ENCODE results near the gene COL6A3. TPM values are rescaled to one million over a fixed set of nuclear protein-coding genes. Genes with fewer than 3 reads are reported as not detected.
"Not testable (repeated sequence)": the region's sequence is repeated elsewhere in the genome, so short reads cannot be mapped to it uniquely, and the experiment has no call there.

Gene COL6A3
- total RNA-seq, 1 donor from 2014 or later, result 0.52 TPM

DNA sequence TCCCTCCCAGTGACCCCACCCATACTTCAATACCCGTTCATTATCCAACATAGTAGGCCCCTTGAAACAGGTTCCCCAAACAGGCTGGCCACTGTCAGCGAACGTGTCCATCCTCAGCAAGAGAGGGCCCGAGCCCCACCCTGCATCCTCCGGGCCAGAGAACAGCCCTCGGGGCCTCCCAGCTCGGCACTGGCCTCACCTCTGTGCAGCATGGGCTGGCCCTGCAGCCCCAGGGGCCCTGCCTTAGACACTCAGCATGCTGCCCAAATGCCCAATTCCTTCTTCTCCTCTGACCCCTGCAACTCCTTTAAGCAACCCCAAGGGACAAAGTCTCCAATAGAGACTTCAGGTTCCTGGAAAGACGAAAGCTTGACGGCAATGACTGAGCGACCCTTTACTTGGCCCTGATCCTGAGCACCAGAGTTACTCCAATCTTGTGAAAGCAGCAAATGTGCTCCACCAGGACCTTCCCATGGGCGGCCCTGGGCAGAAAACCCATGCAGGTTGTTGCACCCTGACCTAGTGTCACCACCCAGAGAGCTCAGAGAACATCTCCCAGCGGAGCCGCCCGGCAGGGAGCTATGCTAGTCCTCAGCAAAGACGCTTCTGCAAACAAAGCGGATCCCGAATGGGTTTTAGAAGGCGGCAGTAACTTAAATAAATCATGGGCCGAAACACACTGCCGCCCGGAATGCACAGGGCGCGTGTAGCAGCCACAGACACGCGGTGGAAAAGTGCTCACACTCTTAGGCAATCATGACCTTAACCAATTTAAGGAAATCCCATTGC lies 782 bp downstream of the COL6A3 start:
- intact Hi-C loops (cut with micrococcal nuclease), result no loop called here

DNA sequence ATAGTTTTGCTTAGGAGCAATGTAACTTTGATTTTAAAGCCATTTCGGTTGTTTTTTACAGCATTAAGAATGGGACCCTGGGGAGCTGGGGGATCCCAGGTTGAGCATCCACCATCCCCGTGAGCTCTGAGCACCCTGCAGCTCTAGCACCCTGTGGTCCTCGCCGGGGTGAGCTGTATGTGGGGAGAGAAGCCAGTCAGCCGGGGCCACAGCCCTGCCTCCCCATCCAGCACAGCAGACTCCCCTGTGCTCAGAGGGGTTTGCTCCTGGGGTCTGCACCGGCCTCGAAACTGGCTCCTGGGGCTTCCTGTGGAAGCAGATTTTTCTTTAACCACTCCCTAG lies 1.3 kb downstream of the COL6A3 start:
- intact Hi-C loops (cut with micrococcal nuclease), result no loop called here

DNA sequence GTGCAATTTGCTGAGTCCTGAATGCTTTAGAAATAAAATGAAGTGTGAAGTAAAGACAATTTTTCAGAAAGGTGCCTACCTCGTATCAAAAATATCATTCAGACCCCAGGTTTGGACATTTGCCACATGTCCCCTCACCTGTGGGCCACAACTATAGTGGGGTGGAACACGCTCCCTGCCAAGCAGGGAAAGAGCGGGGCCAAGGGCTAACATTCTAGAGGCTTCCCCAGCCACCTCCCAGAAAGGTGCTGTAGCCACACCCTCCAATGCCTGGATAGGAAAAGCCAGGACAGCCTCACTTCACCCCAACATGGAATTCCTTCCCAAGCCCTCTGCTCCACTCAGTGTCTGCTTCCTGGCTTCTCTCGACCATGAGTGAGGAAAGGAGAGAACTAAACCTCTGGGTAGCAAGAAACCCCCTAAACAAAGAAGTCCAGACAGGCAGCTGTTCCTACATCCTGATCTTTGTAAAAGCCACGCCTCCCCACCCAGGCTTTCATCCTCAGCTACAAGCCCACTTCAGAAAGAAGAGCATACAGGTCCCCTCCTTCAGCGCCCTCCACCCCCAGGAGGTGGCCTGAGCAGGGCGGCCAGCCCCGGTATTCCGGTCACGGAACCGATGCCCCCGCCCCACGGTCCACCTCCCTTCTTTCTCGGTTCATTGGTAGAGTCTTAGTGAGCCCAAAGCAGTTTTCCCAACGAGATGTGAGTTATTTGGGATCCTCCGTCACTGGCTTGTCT lies 2.1 kb downstream of the COL6A3 start:
- intact Hi-C loops (cut with micrococcal nuclease), result no loop called here

DNA sequence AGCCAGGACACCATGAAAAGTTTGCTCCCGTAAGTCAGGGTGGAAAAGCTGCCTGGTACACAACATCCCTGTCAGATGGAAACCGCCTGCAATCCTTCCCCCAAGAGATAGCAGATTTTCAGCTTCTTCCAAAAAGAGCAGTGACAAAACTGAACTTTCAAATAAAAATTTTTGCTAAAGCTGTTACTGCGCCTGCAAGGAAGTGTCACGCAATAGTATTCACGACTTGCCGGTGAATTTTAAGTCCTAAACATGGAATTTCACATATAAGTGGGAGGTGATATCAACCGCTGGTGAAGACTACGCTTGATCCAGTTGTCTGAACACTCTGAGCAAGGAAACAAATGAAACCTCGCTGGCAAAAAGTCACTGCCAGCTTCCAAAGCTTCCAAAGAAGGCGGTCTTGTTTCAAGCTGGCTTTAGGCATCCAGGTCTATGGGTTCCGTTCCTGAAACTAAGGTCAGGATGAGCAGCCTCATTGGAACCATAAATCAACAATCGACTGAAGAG lies 2.8 kb downstream of the COL6A3 start:
- intact Hi-C loops (cut with micrococcal nuclease), result no loop called here

GRCh38 chr2:237409263-237409662 lies 4.7 kb downstream of the COL6A3 start:
- intact Hi-C loops (cut with micrococcal nuclease), result not testable (repeated sequence)

DNA sequence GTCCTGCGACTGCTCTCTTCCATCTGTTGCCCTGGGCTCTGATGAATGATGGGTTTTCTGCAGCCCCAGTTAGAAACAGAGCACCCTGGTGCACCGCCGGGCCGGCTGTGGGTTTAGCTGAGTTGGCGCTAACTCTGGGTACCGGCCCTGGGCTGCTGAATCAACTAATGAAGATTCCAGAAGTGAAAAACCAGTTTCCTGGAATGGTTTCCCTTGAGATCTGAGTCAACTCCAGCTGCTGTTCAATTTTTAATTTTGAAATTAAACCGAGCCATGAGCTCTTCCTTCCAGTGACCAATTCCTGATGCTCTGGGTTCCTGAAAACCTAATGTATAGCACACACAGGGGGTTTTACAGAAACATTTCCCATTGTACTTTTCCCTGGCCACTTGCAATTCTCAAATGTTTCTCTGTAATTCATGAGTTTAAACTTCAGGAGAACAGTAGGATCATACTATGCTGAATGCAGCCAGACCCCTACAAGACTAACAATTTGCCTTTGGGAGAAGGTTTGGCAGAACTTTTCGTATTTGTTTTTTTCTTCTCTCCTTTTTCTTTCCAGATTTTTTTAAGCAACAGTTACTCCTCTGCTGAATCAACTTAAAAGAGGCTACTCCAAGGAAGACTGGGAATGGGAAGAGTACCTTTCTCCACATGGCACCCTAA lies 5.5 kb downstream of the COL6A3 start:
- intact Hi-C loops (cut with micrococcal nuclease), result no loop called here

DNA sequence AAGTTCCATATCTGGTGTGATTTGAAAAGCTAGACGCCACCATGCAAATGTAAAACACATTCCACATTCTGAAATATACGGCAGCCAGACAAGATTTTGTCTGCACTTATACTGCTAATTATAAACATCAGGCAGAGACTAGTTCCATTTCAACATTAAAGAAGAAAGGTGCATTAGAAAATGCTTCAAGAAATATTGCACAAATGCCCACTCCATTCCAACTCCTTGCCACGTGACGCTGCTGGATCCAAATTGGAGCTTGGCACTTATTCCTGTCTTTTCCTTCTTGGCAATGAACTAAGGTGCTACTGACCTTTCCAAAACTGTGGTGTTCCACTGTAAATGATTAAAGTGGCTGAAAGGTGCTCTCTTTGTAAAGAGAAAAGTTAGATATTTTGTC lies 6.3 kb downstream of the COL6A3 start:
- intact Hi-C loops (cut with micrococcal nuclease), result no loop called here

DNA sequence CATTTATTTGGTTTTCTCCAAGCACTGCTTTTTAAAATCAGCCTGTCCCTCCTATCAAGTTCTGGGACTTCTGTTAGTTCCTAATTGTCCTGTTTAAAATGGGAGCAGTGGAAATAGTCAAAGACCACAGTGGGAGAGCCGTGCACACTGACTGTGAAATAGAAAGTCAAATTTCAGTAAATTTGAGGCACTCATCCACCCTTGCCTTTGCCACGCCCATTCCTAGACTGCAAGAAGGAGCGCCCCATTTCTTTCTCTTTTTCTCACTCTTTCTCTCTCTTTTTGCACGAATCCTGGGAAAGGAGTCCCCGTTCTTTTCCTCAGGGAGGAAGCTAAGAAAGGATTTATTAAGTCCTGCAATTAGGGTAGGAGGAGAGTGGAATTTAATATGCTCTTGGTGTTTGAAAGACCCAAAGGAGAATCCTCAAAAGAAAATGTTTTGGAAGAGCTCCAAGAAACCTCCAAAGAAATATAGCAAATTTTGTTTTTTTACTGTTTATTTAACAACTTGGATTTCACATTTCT lies 7.5 kb downstream of the COL6A3 start:
- intact Hi-C loops (cut with micrococcal nuclease), result no loop called here

- intact Hi-C loops (cut with micrococcal nuclease), result no loop called here
Measured at GRCh38 chr2:237405605-237406004, 8.4 kb downstream of the COL6A3 start.

DNA sequence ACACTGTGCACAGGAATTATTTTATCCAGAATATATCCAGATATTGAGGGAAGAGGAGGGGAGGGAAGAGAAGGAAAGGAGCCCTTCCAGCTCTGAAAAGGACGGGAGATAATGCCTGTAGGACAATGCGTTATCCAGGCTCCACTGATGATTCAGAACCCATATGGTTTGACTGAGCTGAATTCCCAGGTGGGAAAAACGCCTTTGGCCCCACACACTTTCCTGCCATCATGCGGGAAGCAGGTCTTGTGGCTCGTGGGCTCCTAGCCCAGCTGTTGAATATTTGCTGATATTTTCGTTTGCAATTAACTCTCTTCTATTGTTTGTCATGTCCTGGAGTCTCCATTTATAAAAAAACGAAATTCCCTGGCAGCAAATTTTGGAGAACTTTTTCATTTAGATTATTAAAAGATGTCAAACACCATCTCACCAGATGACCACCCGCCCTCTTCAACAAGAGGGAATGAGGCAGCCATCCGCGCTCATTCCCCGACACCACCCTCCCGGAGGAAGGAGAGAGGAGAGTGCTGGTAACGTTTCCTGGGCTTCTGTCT lies 8.9 kb downstream of the COL6A3 start:
- intact Hi-C loops (cut with micrococcal nuclease), result no loop called here

DNA sequence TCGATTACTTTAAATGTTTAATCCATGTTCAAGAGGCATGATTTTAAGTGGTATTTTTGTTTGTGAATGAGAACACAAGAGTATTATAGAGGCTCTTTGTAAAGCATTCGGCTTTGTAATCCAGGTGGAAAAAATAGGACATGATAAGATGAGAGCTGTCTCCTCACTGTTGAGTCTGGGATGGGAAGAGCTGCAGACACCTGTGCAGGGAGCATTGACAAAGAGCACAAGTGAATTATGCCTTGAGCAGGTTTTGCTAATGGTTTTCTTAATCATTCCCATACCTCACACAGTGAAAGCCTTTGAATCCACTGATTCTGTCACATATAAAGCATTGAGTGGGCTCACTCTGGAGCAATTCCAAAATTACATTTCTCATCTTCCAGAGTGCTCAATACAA lies 9.6 kb downstream of the COL6A3 start:
- intact Hi-C loops (cut with micrococcal nuclease), result no loop called here

DNA sequence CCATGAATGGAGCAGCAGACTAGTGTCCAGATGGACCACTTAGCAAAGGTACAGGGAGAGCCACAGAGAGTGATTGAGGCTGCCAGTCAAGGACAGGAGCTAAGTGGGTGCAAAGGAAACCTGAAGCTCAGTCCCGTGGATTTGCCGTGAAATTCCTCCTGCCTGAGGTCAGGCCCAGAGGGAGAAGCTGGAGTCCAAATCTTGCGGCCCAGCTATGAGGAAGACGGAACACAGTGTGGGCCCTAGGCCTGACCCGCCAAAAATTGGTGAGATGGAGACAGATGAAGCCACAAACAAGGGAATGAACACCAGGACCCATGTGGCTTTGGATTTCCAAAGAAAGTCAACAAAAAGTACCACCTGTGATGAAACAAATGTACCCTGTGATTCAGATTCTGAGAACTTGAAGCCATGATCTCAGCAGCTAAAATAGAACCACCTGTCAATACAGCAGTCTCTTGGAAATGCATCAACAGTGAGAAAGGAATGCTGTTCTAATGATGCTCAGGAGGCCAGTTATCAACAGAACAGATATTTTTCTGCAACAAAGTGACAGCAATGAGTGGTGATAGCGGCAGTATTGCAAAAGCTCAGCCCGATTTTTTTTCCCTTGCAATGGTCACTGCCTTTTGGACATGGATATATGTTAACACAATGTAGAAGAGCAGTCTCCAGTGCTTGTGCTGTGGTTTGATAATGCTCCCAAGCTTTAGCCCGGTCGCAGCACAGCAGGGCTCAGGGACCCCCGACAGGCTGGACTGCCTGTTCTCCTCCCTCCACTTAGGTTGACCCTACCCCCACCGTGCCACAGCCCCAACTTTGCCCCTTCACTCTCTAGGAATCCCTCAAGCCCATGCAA lies 10.7 kb downstream of the COL6A3 start:
- intact Hi-C loops (cut with micrococcal nuclease), result no loop called here

GRCh38 chr2:237400199-237400598 lies 13.8 kb downstream of the COL6A3 start:
- intact Hi-C loops (cut with micrococcal nuclease), result no loop called here

DNA sequence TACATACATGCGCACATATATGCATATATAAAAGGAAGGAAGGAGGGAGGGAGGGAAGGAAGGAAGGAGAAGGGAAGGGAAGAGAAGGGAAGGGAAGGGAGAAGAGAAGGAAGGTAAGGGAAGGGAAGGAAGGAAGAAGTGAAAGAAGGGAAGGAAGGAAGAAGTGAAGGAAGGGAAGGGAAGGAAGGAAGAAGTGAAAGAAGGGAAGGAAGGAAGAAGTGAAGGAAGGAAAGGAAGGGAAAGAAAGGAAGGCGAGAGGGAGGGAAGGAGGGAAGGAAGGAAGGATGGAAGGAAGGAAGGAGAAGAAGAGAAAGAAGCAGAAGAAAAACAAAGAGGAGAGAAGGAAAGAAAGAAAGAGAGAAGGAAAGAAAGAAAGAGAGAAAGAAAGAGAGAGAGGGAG lies 16.9 kb downstream of the COL6A3 start:
- intact Hi-C loops (cut with micrococcal nuclease), result no loop called here

- intact Hi-C loops (cut with micrococcal nuclease), result no loop called here
Measured at GRCh38 chr2:237393523-237393922, 20.4 kb downstream of the COL6A3 start.

DNA sequence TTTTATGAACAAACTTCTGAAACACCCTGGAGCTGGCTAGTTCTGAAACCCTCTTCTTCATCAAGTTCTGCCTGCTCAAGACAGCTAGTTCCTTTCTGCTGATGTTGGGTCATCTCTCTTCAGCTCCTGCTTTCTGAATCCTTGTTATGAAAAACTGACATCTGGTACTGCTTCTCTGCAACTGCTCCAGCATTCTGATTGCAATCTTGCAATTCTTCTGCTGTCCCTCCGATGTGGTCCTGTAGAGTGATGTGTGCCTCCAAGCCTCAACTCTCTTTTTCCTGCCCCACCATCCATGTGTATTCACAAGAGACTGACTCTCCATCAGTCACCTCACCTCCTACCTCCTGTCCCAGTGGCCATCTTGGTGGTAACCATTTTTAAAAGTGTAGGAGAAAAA lies 21.8 kb downstream of the COL6A3 start:
- intact Hi-C loops (cut with micrococcal nuclease), result no loop called here

DNA sequence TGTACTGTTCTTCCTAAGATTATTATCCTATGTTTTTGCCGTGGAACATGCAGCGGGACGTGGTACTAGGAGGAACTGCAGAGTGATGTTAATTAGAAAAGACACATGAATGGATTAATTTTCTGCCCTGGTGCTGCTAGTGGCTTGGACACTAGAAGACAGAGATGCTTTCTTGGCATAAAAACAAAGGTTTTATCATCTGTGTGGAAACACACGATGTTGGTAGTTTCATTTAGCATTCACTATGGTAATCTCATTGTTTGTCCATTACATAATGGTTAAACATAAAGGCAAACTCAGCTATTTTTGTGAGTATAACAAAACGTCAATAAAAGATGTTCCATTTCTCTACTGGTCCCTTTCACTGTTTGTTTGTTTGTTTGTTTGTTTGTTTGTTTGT lies 22.8 kb downstream of the COL6A3 start:
- intact Hi-C loops (cut with micrococcal nuclease), result no loop called here

DNA sequence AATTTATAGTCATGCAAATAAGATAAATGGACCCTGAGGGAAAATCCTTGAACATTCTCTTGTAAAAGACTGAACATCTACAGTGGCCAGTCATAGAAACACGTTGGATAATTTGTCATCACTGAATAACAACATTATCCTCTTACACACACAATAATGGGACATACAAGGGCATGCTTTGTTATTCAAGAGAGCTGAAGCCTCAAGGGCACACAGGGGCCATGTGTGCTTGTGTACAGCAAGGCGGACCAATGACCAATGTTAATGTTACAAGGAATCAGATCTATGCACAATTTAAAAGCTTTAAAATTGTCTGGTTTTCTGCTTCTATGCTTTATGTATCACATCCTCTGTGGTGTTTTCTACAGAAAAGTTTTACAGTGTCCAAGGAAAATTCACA lies 23.7 kb downstream of the COL6A3 start:
- intact Hi-C loops (cut with micrococcal nuclease), result no loop called here

DNA sequence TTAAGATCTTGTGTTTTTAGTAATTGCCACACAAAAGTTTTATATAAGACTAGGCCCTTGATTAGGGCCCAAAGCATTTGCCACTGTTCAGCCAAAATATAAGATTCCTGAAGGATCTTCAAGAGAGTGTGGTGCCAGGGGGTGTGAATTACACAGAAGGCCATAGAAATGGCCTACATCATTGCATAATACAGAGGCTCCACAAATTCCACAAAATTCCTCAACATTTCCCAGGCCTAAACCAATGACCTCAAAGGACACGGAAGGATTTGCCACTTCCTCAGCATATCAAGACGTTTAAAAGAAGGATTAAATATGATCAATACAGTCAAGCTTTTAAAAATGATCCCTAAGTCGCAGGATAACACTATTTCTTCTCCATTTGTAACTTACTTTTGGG lies 24.1 kb downstream of the COL6A3 start:
- intact Hi-C loops (cut with micrococcal nuclease), result no loop called here

DNA sequence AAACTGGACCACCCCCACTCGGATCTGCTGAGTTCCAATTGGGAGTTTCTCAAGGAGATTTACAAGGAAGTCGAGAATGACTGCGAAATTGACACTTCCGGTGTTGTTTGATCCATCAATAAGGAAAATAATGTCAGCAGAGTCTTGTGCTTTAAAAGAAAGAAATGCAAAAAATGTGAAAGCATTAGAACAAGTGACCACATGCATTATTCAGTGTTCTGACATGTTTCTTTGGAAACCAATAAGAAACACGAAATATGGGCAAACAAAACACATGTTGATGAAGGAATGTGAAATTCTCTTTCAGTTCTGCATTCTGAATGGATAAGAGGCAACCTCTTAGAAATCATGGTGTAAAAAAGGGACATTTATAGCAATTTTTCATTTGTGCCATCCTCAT lies 25.9 kb downstream of the COL6A3 start:
- intact Hi-C loops (cut with micrococcal nuclease), result no loop called here

- intact Hi-C loops (cut with micrococcal nuclease), result no loop called here
Measured at GRCh38 chr2:237384672-237385020, 29.3 kb downstream of the COL6A3 start.

All from T-helper 2 cell treated with Interferon-gamma antibody and Interleukin-4, amounts not matched to agents 100 ng/mL and 5 ng/mL, for 36 hours (primary cell).